ENCODE data around the gene MALAT1. TPM values are rescaled to one million over a fixed set of nuclear protein-coding genes. Genes with fewer than 3 reads are reported as not detected.

Gene MALAT1
- total and polyA plus RNA-seq, 7 donors: 102 to 11,376 (median 3,071) TPM

- Histone ChIP-seq H3K4me1 (peaks cover 70% of the 10 kb centered on the region), H3K4me3 (peak overlapping the region; percentile 43), H3K36me3 (ENCODE audit: insufficient read depth in 1 of 2, low read depth in 1 of 2) (no peaks in the 10 kb centered on the region), H3K27ac (peak overlapping the region; percentile 99), H3K9me3 (no peaks in the 10 kb centered on the region), H3K27me3 (ENCODE audit: insufficient read depth in 3 of 3, low read length in 2 of 3) (no peaks in the 10 kb centered on the region)
- DNase-seq (peak; percentile 96 to 97), ATAC-seq (peak; percentile 70 to 77 (median 74))
- WGBS, 3 donors: 4 to 7% (median 5%) methylated on average over 17 of the region's 17 CpGs
- intact Hi-C loops (cut with DNase I): no loop called here
- no peak for TF ChIP-seq CTCF (IDR thresholded peaks at IDR 0.05)
These were observed 11.2 kb upstream of the MALAT1 start for GRCh38 chr11:65487467-65488272.

GRCh38 chr11:65488273-65489034 lies 10.4 kb upstream of the MALAT1 start:
- TF ChIP-seq CTCF (IDR thresholded peaks at IDR 0.05): no peak
- DNase-seq (peak; percentile 65 to 75), ATAC-seq (no peak)
- Histone ChIP-seq H3K36me3 (ENCODE audit: insufficient read depth in 1 of 2, low read depth in 1 of 2) (no peaks in the 10 kb centered on the region), H3K27ac (peak overlapping the region; percentile 99), H3K4me3 (peak overlapping the region; percentile 43), H3K27me3 (ENCODE audit: insufficient read depth in 3 of 3, low read length in 2 of 3) (no peaks in the 10 kb centered on the region), H3K9me3 (no peaks in the 10 kb centered on the region), H3K4me1 (peaks cover 77% of the 10 kb centered on the region)
- intact Hi-C loops (cut with DNase I): no loop called here
- WGBS, 3 donors: 39 to 48% (median 44%) methylated on average over 10 of the region's 10 CpGs

- H3K27me3 ChIP-seq (ENCODE audit: insufficient read depth in 3 of 3, low read length in 2 of 3): no peaks in the 10 kb centered on the region
- no peaks in the 10 kb centered on the region for H3K9me3 ChIP-seq
- peak in 1 of 4 donors; percentile 7 for ATAC-seq
- no peaks in the 10 kb centered on the region for H3K36me3 ChIP-seq (ENCODE audit: insufficient read depth in 1 of 2, low read depth in 1 of 2)
- 23 to 29% (median 26%) methylated on average over 10 of the region's 10 CpGs for WGBS, 3 donors
- intact Hi-C loops (cut with DNase I): no loop called here
- peaks cover 83% of the 10 kb centered on the region for H3K4me1 ChIP-seq
- DNase-seq: peak; percentile 71 to 81
- TF ChIP-seq CTCF (IDR thresholded peaks at IDR 0.05): no peak
- H3K27ac ChIP-seq: peak overlapping the region; percentile 99
- H3K4me3 ChIP-seq: peak overlapping the region; percentile 4
These were observed 9.7 kb upstream of the MALAT1 start for GRCh38 chr11:65489035-65489705.

GRCh38 chr11:65489706-65490320 lies 9.0 kb upstream of the MALAT1 start:
- peaks cover 90% of the 10 kb centered on the region for H3K4me1 ChIP-seq
- 41 to 45% (median 44%) methylated on average over 8 of the region's 8 CpGs for WGBS, 3 donors
- ATAC-seq (no peak), DNase-seq (peak in 1 of 2 donors; percentile 49)
- intact Hi-C loops (cut with DNase I): no loop called here
- no peaks in the 10 kb centered on the region for H3K9me3 ChIP-seq
- peak overlapping the region; percentile 4 for H3K4me3 ChIP-seq
- H3K36me3 ChIP-seq (ENCODE audit: insufficient read depth in 1 of 2, low read depth in 1 of 2): no peaks in the 10 kb centered on the region
- peak overlapping the region; percentile 99 for H3K27ac ChIP-seq
- H3K27me3 ChIP-seq (ENCODE audit: insufficient read depth in 3 of 3, low read length in 2 of 3): no peaks in the 10 kb centered on the region
- TF ChIP-seq CTCF (IDR thresholded peaks at IDR 0.05): no peak
